H1 (cell line): Measurements from ENCODE around the gene ENTPD8. TPM values are rescaled to one million over a fixed set of nuclear protein-coding genes. Genes with fewer than 3 reads are reported as not detected.

Source experiments
- CTCF ChIA-PET: fragments of 300-600 bp; sonication (Branson Sonifier 250); formaldehyde crosslinking; loops from one replicate; lab custom pipeline; 2021; ENCODE audit not compliant: partially characterized antibody; lab: Charles Lee
- POLR2A ChIA-PET: fragments of 300-600 bp; sonication (Branson Sonifier 250); formaldehyde crosslinking; loops from one replicate; lab custom pipeline; 2021; ENCODE audit warnings: inconsistent platforms; ENCODE audit not compliant: partially characterized antibody; lab: Charles Lee
- DNase-seq, 2 experiments: peaks; one replicate each; pipeline versions ENCODE4 v3.0.0 to v3.0.0-alpha.2; 2010 to 2022; ENCODE audit warnings: low spot score in 2 of 2, low read depth in 1 of 2, mixed read lengths in 1 of 2
- FAIRE-seq: peaks from 2 replicates; lab custom pipeline; 2011; peaks lifted over from hg19 to GRCh38; lab: Jason Lieb, UNC
- H2AFZ ChIP-seq: 2 replicates; pipeline ENCODE4 v1.8.1; 2012; ENCODE audit warnings: low read length, inconsistent platforms
- H2AK5ac ChIP-seq: 2 replicates; pipeline ENCODE4 v1.6.1; 2013; ENCODE audit warnings: low read depth, low read length
- H2BK120ac ChIP-seq: replicated peaks from 2 replicates; pipeline ENCODE3; 2013; ENCODE audit warnings: low read depth, low read length, inconsistent platforms
- H2BK12ac ChIP-seq: 2 replicates; pipeline ENCODE4 v1.6.1; 2013; ENCODE audit warnings: low read depth, low read length
- H2BK15ac ChIP-seq: 2 replicates; pipeline ENCODE4 v1.6.1; 2013; ENCODE audit warnings: low read length
- H2BK20ac ChIP-seq: 2 replicates; pipeline ENCODE4 v1.6.1; 2013; ENCODE audit warnings: low read length
- H2BK5ac ChIP-seq: 2 replicates; pipeline ENCODE4 v1.6.1; 2013; ENCODE audit warnings: low read depth, low read length
- H3K14ac ChIP-seq: 2 replicates; pipeline ENCODE4 v1.6.1; 2013; ENCODE audit warnings: inconsistent platforms; ENCODE audit not compliant: insufficient read length
- H3K18ac ChIP-seq: 2 replicates; pipeline ENCODE4 v1.6.1; 2013; ENCODE audit warnings: low read length; ENCODE audit errors: extremely low read depth
- H3K23ac ChIP-seq: 2 replicates; pipeline ENCODE4 v1.6.1; 2013; ENCODE audit warnings: inconsistent platforms; ENCODE audit not compliant: insufficient read length
- H3K23me2 ChIP-seq: 2 replicates; pipeline ENCODE4 v1.6.1; 2013; ENCODE audit warnings: low read depth, low read length
- H3K27ac ChIP-seq: 2 replicates; pipeline ENCODE4 v1.6.1; 2011; ENCODE audit warnings: low read depth, low read length, inconsistent platforms
- H3K27me3 ChIP-seq, 4 experiments: replicated peaks in 1 of 4; 1 replicate in 1 of 4; 2 replicates in 3 of 4; pipeline versions ENCODE4 v1.6.1 to v1.8.1; 2011 to 2013; ENCODE audit warnings: low read length in 3 of 4, mild to moderate bottlenecking in 3 of 4, inconsistent platforms in 2 of 4, mixed read lengths in 2 of 4, moderate library complexity in 1 of 4; ENCODE audit not compliant: control insufficient read depth in 3 of 4, insufficient read depth in 3 of 4; ENCODE audit errors: extremely low read depth in 1 of 4
- H3K36me3 ChIP-seq, 4 experiments: 2 replicates each; pipeline versions ENCODE4 v1.6.1 to v1.8.1; 2011 to 2013; ENCODE audit warnings: mild to moderate bottlenecking in 4 of 4, low read length in 3 of 4, moderate library complexity in 2 of 4, control low read depth in 1 of 4, inconsistent platforms in 1 of 4; ENCODE audit not compliant: insufficient read depth in 4 of 4, control insufficient read depth in 2 of 4
- H3K4ac ChIP-seq: replicated peaks from 2 replicates; pipeline ENCODE3; 2013; ENCODE audit warnings: low read length, low read depth, mixed read lengths, inconsistent platforms; ENCODE audit not compliant: insufficient read length
- H3K4me1 ChIP-seq, 4 experiments: replicated peaks in 1 of 4; 1 replicate in 1 of 4; 2 replicates in 3 of 4; pipeline versions ENCODE4 v1.6.1 to v1.8.1; 2011 to 2013; ENCODE audit warnings: low read length in 3 of 4, inconsistent platforms in 2 of 4, mixed read lengths in 1 of 4; ENCODE audit not compliant: insufficient read depth in 4 of 4, control insufficient read depth in 3 of 4
- H3K4me2 ChIP-seq, 2 experiments: 2 replicates each; pipeline versions ENCODE4 v1.6.1 to v1.8.1; 2011 to 2013; ENCODE audit warnings: low read depth in 2 of 2, low read length in 2 of 2, control low read depth in 1 of 2, inconsistent platforms in 1 of 2, mild to moderate bottlenecking in 1 of 2; ENCODE audit not compliant: insufficient read depth in 1 of 2
- H3K4me3 ChIP-seq, 4 experiments: fragments of 200-600, 300-600 bp in 1 of 4; sonication (generic), shearing (Covaris generic), sonication (Bioruptor Twin) in 1 of 4; 2 replicates each; pipeline versions ENCODE4 v1.5.1 to v1.8.1; 2011 to 2016; ENCODE audit warnings: low read length in 4 of 4, low read depth in 3 of 4, control low read depth in 2 of 4, inconsistent platforms in 2 of 4, mild to moderate bottlenecking in 2 of 4, mixed read lengths in 1 of 4, moderate library complexity in 1 of 4; ENCODE audit not compliant: insufficient read depth in 2 of 4; ENCODE audit errors: extremely low read depth in 1 of 4
- H3K56ac ChIP-seq: replicated peaks from 2 replicates; pipeline ENCODE3; 2013; ENCODE audit warnings: low read depth, mild to moderate bottlenecking, mixed read lengths, low read length, inconsistent platforms; ENCODE audit not compliant: insufficient read length
- H3K79me1 ChIP-seq: 2 replicates; pipeline ENCODE4 v1.6.1; 2013; ENCODE audit warnings: low read depth, low read length, control low read depth
- H3K79me2 ChIP-seq, 2 experiments: 2 replicates each; pipeline versions ENCODE4 v1.6.1 to v1.8.1; 2012 to 2013; ENCODE audit warnings: low read length in 2 of 2, mild to moderate bottlenecking in 2 of 2, inconsistent platforms in 1 of 2; ENCODE audit not compliant: insufficient read depth in 2 of 2, control insufficient read depth in 1 of 2
- H3K9ac ChIP-seq, 4 experiments: replicated peaks in 1 of 4; 1 replicate in 1 of 4; 2 replicates in 3 of 4; pipeline versions ENCODE4 v1.6.1 to v1.8.1; 2011 to 2013; ENCODE audit warnings: low read depth in 3 of 4, low read length in 3 of 4, control low read depth in 2 of 4, mild to moderate bottlenecking in 2 of 4, moderate library complexity in 2 of 4, inconsistent platforms in 1 of 4; ENCODE audit errors: extremely low read depth in 1 of 4
- H3K9me3 ChIP-seq, 2 experiments: 2 replicates each; pipeline versions ENCODE4 v1.6.1 to v1.8.1; 2012 to 2013; ENCODE audit warnings: mild to moderate bottlenecking in 2 of 2, moderate library complexity in 2 of 2, control low read depth in 1 of 2, inconsistent platforms in 1 of 2, low read depth in 1 of 2, low read length in 1 of 2, mixed read lengths in 1 of 2; ENCODE audit not compliant: insufficient read depth in 2 of 2
- H4K20me1 ChIP-seq, 2 experiments: replicated peaks in 1 of 2; 2 replicates each; pipeline versions ENCODE3 to v1.8.1; 2011 to 2013; ENCODE audit warnings: inconsistent platforms in 2 of 2, low read length in 2 of 2, mild to moderate bottlenecking in 1 of 2; ENCODE audit not compliant: insufficient read depth in 2 of 2, control insufficient read depth in 1 of 2
- H4K5ac ChIP-seq: 2 replicates; pipeline ENCODE4 v1.6.1; 2013; ENCODE audit warnings: low read length, low read depth, mixed read lengths, inconsistent platforms; ENCODE audit not compliant: insufficient read length
- H4K8ac ChIP-seq: 2 replicates; pipeline ENCODE4 v1.8.0; 2013; ENCODE audit warnings: mild to moderate bottlenecking, moderate library complexity, low read length, inconsistent platforms; ENCODE audit not compliant: insufficient read depth; ENCODE audit errors: extremely low read depth
- H4K91ac ChIP-seq: replicated peaks from 2 replicates; pipeline ENCODE3; 2013; ENCODE audit warnings: low read length, mixed read lengths, inconsistent platforms; ENCODE audit not compliant: insufficient read length
- MAFK ChIP-seq: IDR thresholded peaks from 2 replicates; pipeline ENCODE4 v1.6.1; 2012; ENCODE audit warnings: low read depth, mild to moderate bottlenecking, improper control_type of control experiment, low read length
- POLR2AphosphoS5 ChIP-seq: IDR thresholded peaks from 2 replicates; pipeline ENCODE4 v1.6.1; 2011; ENCODE audit warnings: low read depth, low read length
- RXRA ChIP-seq: IDR thresholded peaks from 2 replicates; pipeline ENCODE4 v1.6.1; 2011; ENCODE audit warnings: low read depth, mild to moderate bottlenecking, low read length, moderate library complexity; ENCODE audit not compliant: insufficient read depth
- WGBS, 2 experiments: shearing (Covaris generic) in 1 of 2; methylation state at CpG; one replicate each; pipeline versions ENCODE4 v1.1.6 to v1.1.7; 2013 to 2015; ENCODE audit warnings: low lambda C conversion rate in 2 of 2, mixed read lengths in 2 of 2, inconsistent platforms in 1 of 2, low coverage in 1 of 2, missing lambda C conversion rate in 1 of 2; ENCODE audit not compliant: insufficient replicate concordance in 2 of 2, insufficient coverage in 1 of 2, insufficient read length in 1 of 2; ENCODE audit errors: extremely low coverage in 1 of 2, missing lambda C conversion rate in 1 of 2; 5-methylcytosine and 5-hydroxymethylcytosine counted together
- polyA plus RNA-seq, 7 experiments: library from polyadenylated mRNA; depleted of rRNA in 3 of 7; stranded (reverse) in 5 of 7; unstranded in 2 of 7; fragments of >200 nt in 5 of 7; fragments of 200-250 nt in 2 of 7; gene quantifications; 1 replicate in 5 of 7; 2 replicates in 1 of 7; 4 replicates in 1 of 7; pipeline versions ENCODE4 v1.2.1 to v1.2.3, GENCODE V29; 2011 to 2013; ENCODE audit warnings: missing spikeins in 2 of 7, mixed read lengths in 2 of 7
- total RNA-seq: library from RNA; stranded (reverse); fragmentation: NEBNext Ultra II Directional; extraction: Animal tissue kit (Norgen Biotek cat#: 25700); gene quantifications from 2 replicates; pipeline ENCODE4 v1.2.1, GENCODE V29; 2021

ENTPD8 gene
- total and polyA plus RNA-seq, 2 of the 8 experiments (the other 6 are each of a cell fraction or from before 2014, with no cell fraction given) = 0.48 to 0.51 TPM

- Histone ChIP-seq H3K14ac (no peak overlapping the region), H2BK5ac (no peak overlapping the region), H3K4me2 (no peak overlapping the region), H3K9me3 (no peaks in the 10 kb centered on the region), H2BK12ac (no peak overlapping the region), H3K9ac (no peak overlapping the region), H3K27me3 (no peaks in the 10 kb centered on the region), H2AFZ (no peak overlapping the region), H3K23me2 (no peaks in the 10 kb centered on the region; the same call in 1 of the 2 replicates), H2BK20ac (no peak overlapping the region), H3K18ac (no peak overlapping the region), H3K79me2 (no peaks in the 10 kb centered on the region), H2AK5ac (no peak overlapping the region), H4K91ac (no peak overlapping the region), H4K20me1 (no peaks in the 10 kb centered on the region), H3K27ac (no peak overlapping the region), H3K79me1 (no peaks in the 10 kb centered on the region), H2BK15ac (no peak overlapping the region), H3K56ac (no peak overlapping the region), H2BK120ac (no peak overlapping the region), H3K23ac (no peak overlapping the region), H3K36me3 (no peaks in the 10 kb centered on the region), H3K4me1 (peaks cover 0 to 2% (median 0%) of the 10 kb centered on the region in 4 experiments; a peak in 1 of 7 replicates), H4K5ac (no peak overlapping the region), H4K8ac (no peak overlapping the region), H3K4me3 (no peak overlapping the region), H3K4ac (no peak overlapping the region)
- WGBS, 2 experiments = 93% methylated on average over 22 of the region's 24 CpGs; no CpG with 5 or more reads in 1 of the 2 experiments
- TF ChIP-seq MAFK = no peak
- no peak for TF ChIP-seq RXRA
- TF ChIP-seq POLR2AphosphoS5 = no peak
- DNase-seq = no peak
- POLR2A ChIA-PET = interaction anchor here (0.6 to 1.6 kb wide), 3 partner anchors 9 to 462 kb away, joined by 3 to 5 read pairs (median 3); partner anchors contain the start of genes EXD3 and NOXA1
- CTCF ChIA-PET = interaction anchor here (1.0 to 2.0 kb wide), 5 partner anchors 8 to 150 kb away, joined by 3 to 8 read pairs (median 3); partner anchors contain the start of genes EXD3 and NRARP
- FAIRE-seq = no peak
These were observed 4.2 kb downstream of the ENTPD8 start for GRCh38 chr9:137436761-137437600.
